Caco-2 (cell line): ENCODE results near the gene MAB21L3. TPM values are rescaled to one million over a fixed set of nuclear protein-coding genes. Genes with fewer than 3 reads are reported as not detected.

Source experiments
- BruUV-seq: library from RNA; stranded (reverse); fragments of 400-500 nt; replicated peaks from 2 replicates; lab custom pipeline; 2021; lab: Mats Ljungman, UMichigan
- CTCF ChIA-PET: fragments of 300-600 bp; sonication (Branson Sonifier 250); formaldehyde crosslinking; loops from one replicate; lab custom pipeline; 2022; ENCODE audit warnings: antibody characterized with exemption; lab: Charles Lee
- POLR2A ChIA-PET: fragments of 300-600 bp; sonication (Branson Sonifier 250); formaldehyde crosslinking; loops from one replicate; lab custom pipeline; 2022; ENCODE audit warnings: antibody characterized with exemption; lab: Charles Lee
- DNase-seq, 2 experiments: peaks; one replicate each; pipeline versions ENCODE4 v3.0.0 to v3.0.0-alpha.2; 2020 to 2022
- H3K27me3 ChIP-seq: replicated peaks from 2 replicates; pipeline ENCODE4 v1.6.0; 2011; ENCODE audit warnings: low read length; ENCODE audit not compliant: control insufficient read depth, insufficient read depth
- H3K36me3 ChIP-seq: 2 replicates; pipeline ENCODE4 v1.5.1; 2011; ENCODE audit warnings: low read length; ENCODE audit not compliant: control insufficient read depth, insufficient read depth
- H3K4me1 ChIP-seq: fragments of 250-450 bp; sonication (Bioruptor Pico); 2 replicates; pipeline ENCODE4 v1.5.1; 2020; ENCODE audit warnings: mild to moderate bottlenecking
- H3K4me3 ChIP-seq: 2 replicates; pipeline ENCODE4 v1.5.1; 2011; ENCODE audit warnings: low read depth, mild to moderate bottlenecking, control low read depth, low read length
- H3K9me3 ChIP-seq: fragments of 250-450 bp; sonication (Bioruptor Pico); 2 replicates; pipeline ENCODE4 v1.5.1; 2020; ENCODE audit warnings: mild to moderate bottlenecking, moderate library complexity
- H3K27ac Mint-ChIP-seq: one replicate; pipeline ENCODE4 v1.8.0; 2022; ENCODE audit warnings: mixed read lengths; ENCODE audit not compliant: unreplicated experiment
- H3K27me3 Mint-ChIP-seq: one replicate; pipeline ENCODE4 v1.8.0; 2022; ENCODE audit warnings: mixed read lengths; ENCODE audit not compliant: insufficient read depth, unreplicated experiment
- H3K36me3 Mint-ChIP-seq: one replicate; pipeline ENCODE4 v1.8.0; 2022; ENCODE audit warnings: mild to moderate bottlenecking, mixed read lengths; ENCODE audit not compliant: insufficient read depth, unreplicated experiment
- H3K4me1 Mint-ChIP-seq: one replicate; pipeline ENCODE4 v1.8.0; 2022; ENCODE audit warnings: low read depth, mixed read lengths; ENCODE audit not compliant: unreplicated experiment
- H3K4me3 Mint-ChIP-seq: one replicate; pipeline ENCODE4 v1.8.0; 2022; ENCODE audit warnings: mild to moderate bottlenecking, moderate library complexity, mixed read lengths; ENCODE audit not compliant: unreplicated experiment
- H3K9me3 Mint-ChIP-seq: one replicate; pipeline ENCODE4 v1.8.0; 2022; ENCODE audit warnings: mixed read lengths; ENCODE audit not compliant: unreplicated experiment
- CTCF ChIP-seq, 2 experiments: fragments of 200-600 bp in 1 of 2; IDR thresholded peaks; 1 replicate in 1 of 2; 2 replicates in 1 of 2; pipeline versions ENCODE4 v1.5.1 to v1.8.0; 2011 to 2022; ENCODE audit warnings: antibody characterized with exemption in 1 of 2, control low read depth in 1 of 2, inconsistent platforms in 1 of 2, low read depth in 1 of 2, low read length in 1 of 2, mild to moderate bottlenecking in 1 of 2, moderate library complexity in 1 of 2; ENCODE audit not compliant: insufficient read depth in 1 of 2, severe bottlenecking in 1 of 2, unreplicated experiment in 1 of 2
- intact Hi-C: fragments of 100-400 bp; cut with micrococcal nuclease; formaldehyde crosslinking; loops from one replicate; pipeline ENCODE4 v1.10.0; 2022; ENCODE audit not compliant: unreplicated experiment
- total RNA-seq: library from RNA; stranded (reverse); gene quantifications from 2 replicates; pipeline ENCODE4 v1.2.3, GENCODE V29; 2022

Gene MAB21L3
- total RNA-seq, 1 experiment from 2014 or later: 0.66 TPM

- POLR2A ChIA-PET: no interaction called here
Observed at GRCh38 chr1:116075990-116076389, 35.2 kb upstream of the MAB21L3 start.

DNA sequence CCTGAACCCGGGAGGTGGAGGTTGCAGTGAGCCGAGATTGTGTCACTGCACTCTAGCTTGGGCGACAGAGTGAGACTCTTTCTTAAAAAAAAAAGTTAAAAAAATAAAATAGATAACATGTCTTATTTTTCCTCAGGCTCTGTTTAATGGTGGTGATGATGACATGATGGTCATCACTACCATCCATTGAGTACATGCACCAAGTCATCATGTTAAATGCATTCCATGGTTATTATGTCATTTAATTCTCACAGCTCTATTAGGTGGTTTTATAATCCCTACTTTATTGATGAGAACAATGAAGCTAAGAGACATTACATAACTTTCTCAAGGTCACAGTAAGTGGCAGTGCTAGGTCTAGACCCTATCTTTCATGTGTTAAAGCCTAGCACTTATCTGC lies 34.4 kb upstream of the MAB21L3 start:
- ChIA-PET POLR2A (no interaction called here), CTCF (no interaction called here)
- Mint-ChIP-seq H3K27ac (no peak overlapping the region), H3K4me1 (peaks cover 20% of the 10 kb centered on the region), H3K9me3 (no peaks in the 10 kb centered on the region), H3K36me3 (no peaks in the 10 kb centered on the region), H3K4me3 (no peak overlapping the region), H3K27me3 (no peaks in the 10 kb centered on the region)
- intact Hi-C loops: loop anchor here (10.0 kb wide), 1 partner anchor 58 kb away; no protein-coding TSS in a partner anchor
- DNase-seq: no peak
- TF ChIP-seq CTCF (IDR thresholded peaks at IDR 0.05; ENCODE audit: insufficient read depth in 1 of 2, low read depth in 1 of 2, low read length in 1 of 2, severe bottlenecking in 1 of 2, unreplicated experiment in 1 of 2): no peak
- Histone ChIP-seq H3K4me3 (no peak overlapping the region), H3K36me3 (no peaks in the 10 kb centered on the region), H3K4me1 (peaks cover 20% of the 10 kb centered on the region), H3K9me3 (no peaks in the 10 kb centered on the region), H3K27me3 (no peaks in the 10 kb centered on the region)
- BruUV-seq: no TSS peak

More at GRCh38 chr1:116075990-116076389, 35.2 kb upstream of the MAB21L3 start:
- Mint-ChIP-seq H3K36me3 (no peaks in the 10 kb centered on the region), H3K4me3 (no peak overlapping the region), H3K27me3 (no peaks in the 10 kb centered on the region), H3K27ac (no peak overlapping the region), H3K4me1 (peaks cover 19% of the 10 kb centered on the region), H3K9me3 (no peaks in the 10 kb centered on the region)
- no peak for TF ChIP-seq CTCF (IDR thresholded peaks at IDR 0.05; ENCODE audit: insufficient read depth in 1 of 2, low read depth in 1 of 2, low read length in 1 of 2, severe bottlenecking in 1 of 2, unreplicated experiment in 1 of 2)
- DNase-seq: peak in 1 of 2 experiments; percentile 16
- BruUV-seq: no TSS peak
- intact Hi-C loops: loop anchor here (10.0 kb wide), 1 partner anchor 59 kb away; no protein-coding TSS in a partner anchor
- H3K27me3 ChIP-seq: no peaks in the 10 kb centered on the region
- CTCF ChIA-PET: no interaction called here
- no peak overlapping the region for H3K4me3 ChIP-seq
- no peaks in the 10 kb centered on the region for H3K9me3 ChIP-seq
- no peaks in the 10 kb centered on the region for H3K36me3 ChIP-seq
- peaks cover 20% of the 10 kb centered on the region for H3K4me1 ChIP-seq

- no peaks in the 10 kb centered on the region for H3K27me3 Mint-ChIP-seq
- CTCF ChIA-PET: no interaction called here
- H3K4me1 Mint-ChIP-seq: peaks cover 20% of the 10 kb centered on the region
- BruUV-seq: no TSS peak
- H3K36me3 ChIP-seq: no peaks in the 10 kb centered on the region
- H3K27me3 ChIP-seq: no peaks in the 10 kb centered on the region
- H3K4me3 Mint-ChIP-seq: no peak overlapping the region
- H3K36me3 Mint-ChIP-seq: no peaks in the 10 kb centered on the region
- no peaks in the 10 kb centered on the region for H3K9me3 Mint-ChIP-seq
- H3K4me3 ChIP-seq: no peak overlapping the region
- no peak for DNase-seq
- no peak for TF ChIP-seq CTCF (IDR thresholded peaks at IDR 0.05; ENCODE audit: insufficient read depth in 1 of 2, low read depth in 1 of 2, low read length in 1 of 2, severe bottlenecking in 1 of 2, unreplicated experiment in 1 of 2)
- POLR2A ChIA-PET: no interaction called here
- H3K27ac Mint-ChIP-seq: no peak overlapping the region
- intact Hi-C loops: loop anchor here (10.0 kb wide), 1 partner anchor 56 kb away; no protein-coding TSS in a partner anchor
- H3K4me1 ChIP-seq: peaks cover 20% of the 10 kb centered on the region
- no peaks in the 10 kb centered on the region for H3K9me3 ChIP-seq
Observed at GRCh38 chr1:116078699-116079223, 32.4 kb upstream of the MAB21L3 start.
